Chondrocyte (in vitro differentiated cells): ENCODE results near the gene PDE2A. TPM values are rescaled to one million over a fixed set of nuclear protein-coding genes. Genes with fewer than 3 reads are reported as not detected.
"Not testable (repeated sequence)": the region's sequence is repeated elsewhere in the genome, so short reads cannot be mapped to it uniquely, and the experiment has no call there.

ENCODE experiments used
- DNase-seq: peaks from one replicate; pipeline ENCODE4 v3.0.0; 2021; ENCODE audit warnings: mixed read lengths, low spot score
- H3K27ac Mint-ChIP-seq: one replicate; pipeline ENCODE4 v1.8.0; 2021; ENCODE audit warnings: mild to moderate bottlenecking, moderate library complexity, mixed read lengths; ENCODE audit not compliant: unreplicated experiment
- H3K27me3 Mint-ChIP-seq: 2 replicates; pipeline ENCODE4 v1.8.0; 2021; ENCODE audit warnings: low read depth, mixed read lengths
- H3K36me3 Mint-ChIP-seq: 2 replicates; pipeline ENCODE4 v1.8.0; 2021; ENCODE audit warnings: low read depth, mixed read lengths
- H3K4me1 Mint-ChIP-seq: 2 replicates; pipeline ENCODE4 v1.8.0; 2021; ENCODE audit warnings: low read depth, mild to moderate bottlenecking, mixed read lengths
- H3K4me3 Mint-ChIP-seq: one replicate; pipeline ENCODE4 v1.8.0; 2021; ENCODE audit warnings: mild to moderate bottlenecking, moderate library complexity, mixed read lengths; ENCODE audit not compliant: unreplicated experiment
- H3K9me3 Mint-ChIP-seq: 2 replicates; pipeline ENCODE4 v1.8.0; 2021; ENCODE audit warnings: low read depth, mixed read lengths
- CTCF ChIP-seq: fragments of 200-600 bp; sonication (generic); IDR thresholded peaks from 2 replicates; pipeline ENCODE4 v1.5.0; 2021; ENCODE audit warnings: antibody characterized with exemption, mild to moderate bottlenecking, moderate library complexity
- total RNA-seq: library from RNA; stranded (reverse); gene quantifications from 3 replicates; pipeline ENCODE4 v1.2.1, GENCODE V29; 2021

The PDE2A gene
- total RNA-seq, 1 donor from 2014 or later: not detected

GRCh38 chr11:72562431-72562830 lies 111.8 kb downstream of the PDE2A start:
- Mint-ChIP-seq H3K9me3 (no peaks in the 10 kb centered on the region), H3K4me1 (peaks cover 7% of the 10 kb centered on the region), H3K36me3 (no peaks in the 10 kb centered on the region), H3K27me3 (peaks cover 21% of the 10 kb centered on the region), H3K27ac (no peak overlapping the region), H3K4me3 (no peak overlapping the region)
- TF ChIP-seq CTCF: no peak
- DNase-seq: no peak

- TF ChIP-seq CTCF: no peak
- H3K27ac Mint-ChIP-seq: no peak overlapping the region
- DNase-seq: no peak
- no peaks in the 10 kb centered on the region for H3K9me3 Mint-ChIP-seq
- H3K4me3 Mint-ChIP-seq: no peak overlapping the region
- H3K36me3 Mint-ChIP-seq: no peaks in the 10 kb centered on the region
- peaks cover 6% of the 10 kb centered on the region for H3K4me1 Mint-ChIP-seq
- H3K27me3 Mint-ChIP-seq: peaks cover 26% of the 10 kb centered on the region
Observed at GRCh38 chr11:72561856-72562255, 112.4 kb downstream of the PDE2A start.

- H3K27ac Mint-ChIP-seq, DNase-seq, H3K36me3 Mint-ChIP-seq, H3K4me3 Mint-ChIP-seq, H3K9me3 Mint-ChIP-seq, H3K4me1 Mint-ChIP-seq: not testable (repeated sequence)
- H3K27me3 Mint-ChIP-seq: peaks cover 34% of the 10 kb centered on the region
Observed at GRCh38 chr11:72560864-72561263, 113.4 kb downstream of the PDE2A start.

- peaks cover 1% of the 10 kb centered on the region for H3K36me3 Mint-ChIP-seq
- TF ChIP-seq CTCF: no peak
- H3K27ac Mint-ChIP-seq: no peak overlapping the region
- no peak for DNase-seq
- no peaks in the 10 kb centered on the region for H3K9me3 Mint-ChIP-seq
- H3K4me1 Mint-ChIP-seq: no peaks in the 10 kb centered on the region
- H3K4me3 Mint-ChIP-seq: no peak overlapping the region
- peaks cover 62% of the 10 kb centered on the region for H3K27me3 Mint-ChIP-seq
Observed at GRCh38 chr11:72556433-72556832, 117.8 kb downstream of the PDE2A start.

- not testable (repeated sequence) for H3K4me3 Mint-ChIP-seq, H3K36me3 Mint-ChIP-seq, H3K27ac Mint-ChIP-seq, DNase-seq, H3K9me3 Mint-ChIP-seq, H3K4me1 Mint-ChIP-seq
- H3K27me3 Mint-ChIP-seq: peaks cover 60% of the 10 kb centered on the region
Observed at GRCh38 chr11:72555014-72555522, 119.2 kb downstream of the PDE2A start.

GRCh38 chr11:72553706-72554105 lies 120.5 kb downstream of the PDE2A start:
- Mint-ChIP-seq H3K9me3 (no peaks in the 10 kb centered on the region), H3K4me1 (no peaks in the 10 kb centered on the region), H3K36me3 (peaks cover 1% of the 10 kb centered on the region), H3K27me3 (peaks cover 58% of the 10 kb centered on the region), H3K4me3 (no peak overlapping the region), H3K27ac (no peak overlapping the region)
- no peak for TF ChIP-seq CTCF
- no peak for DNase-seq
